ENCODE measurements around the gene SHQ1.
"Not testable (repeated sequence)": the region's sequence is repeated elsewhere in the genome, so short reads cannot be mapped to it uniquely, and the experiment has no call there.

SHQ1 gene

DNA sequence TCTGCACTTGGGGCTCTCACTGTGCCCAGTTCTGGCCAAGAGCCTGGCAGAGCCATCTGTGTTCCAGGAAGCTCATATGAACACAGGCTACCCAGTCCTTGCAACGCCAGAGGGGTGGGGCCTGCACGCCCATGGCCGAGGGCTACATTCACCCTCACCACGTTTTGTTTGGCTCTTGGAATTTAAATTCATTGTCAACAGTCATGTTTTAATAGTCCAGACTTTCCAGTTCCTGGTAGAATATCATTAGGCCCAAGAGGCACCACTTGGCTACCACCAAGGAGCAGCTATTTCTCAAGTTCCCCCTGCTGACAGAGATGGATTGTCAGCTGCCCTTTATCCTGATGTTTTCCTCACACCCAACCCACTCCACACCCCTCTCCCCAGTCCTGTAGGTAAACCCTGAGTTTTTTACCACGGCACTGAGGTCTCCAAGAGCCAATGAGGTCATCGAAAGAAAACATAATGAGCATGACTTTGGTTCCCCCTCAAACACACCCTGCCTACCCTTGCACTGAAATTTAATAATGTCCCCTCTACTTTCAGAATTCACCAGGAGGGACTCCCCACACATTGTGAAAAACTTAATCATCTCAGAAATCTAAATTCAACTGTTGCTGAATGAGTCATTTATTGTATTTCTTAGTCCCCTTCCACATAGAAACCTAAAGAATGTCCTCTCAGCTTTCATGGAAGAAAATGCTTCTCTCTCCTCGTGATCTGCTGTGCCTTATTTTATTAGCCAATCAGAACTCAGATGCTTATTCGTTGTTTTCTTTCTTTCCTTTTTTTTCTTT, 125.1 kb downstream of the SHQ1 start:
- H3K4me2 ChIP-seq (ENCODE audit: low read length): peak overlapping the region; percentile 54
- no peaks in the 10 kb centered on the region for H3K36me3 ChIP-seq (ENCODE audit: insufficient read depth, low read length)
- no peak overlapping the region for H3K4me3 ChIP-seq (ENCODE audit: low read length)
- H3K4me1 ChIP-seq (ENCODE audit: control insufficient read depth, insufficient read depth, low read length): peaks cover 10% of the 10 kb centered on the region
- no peak overlapping the region for H3K9ac ChIP-seq (ENCODE audit: low read depth, low read length)
- H3K27me3 ChIP-seq (ENCODE audit: control insufficient read depth, insufficient read depth, low read length): peaks cover 9% of the 10 kb centered on the region
- no peaks in the 10 kb centered on the region for H3K9me3 ChIP-seq (replicated peaks; ENCODE audit: low read length)

DNA sequence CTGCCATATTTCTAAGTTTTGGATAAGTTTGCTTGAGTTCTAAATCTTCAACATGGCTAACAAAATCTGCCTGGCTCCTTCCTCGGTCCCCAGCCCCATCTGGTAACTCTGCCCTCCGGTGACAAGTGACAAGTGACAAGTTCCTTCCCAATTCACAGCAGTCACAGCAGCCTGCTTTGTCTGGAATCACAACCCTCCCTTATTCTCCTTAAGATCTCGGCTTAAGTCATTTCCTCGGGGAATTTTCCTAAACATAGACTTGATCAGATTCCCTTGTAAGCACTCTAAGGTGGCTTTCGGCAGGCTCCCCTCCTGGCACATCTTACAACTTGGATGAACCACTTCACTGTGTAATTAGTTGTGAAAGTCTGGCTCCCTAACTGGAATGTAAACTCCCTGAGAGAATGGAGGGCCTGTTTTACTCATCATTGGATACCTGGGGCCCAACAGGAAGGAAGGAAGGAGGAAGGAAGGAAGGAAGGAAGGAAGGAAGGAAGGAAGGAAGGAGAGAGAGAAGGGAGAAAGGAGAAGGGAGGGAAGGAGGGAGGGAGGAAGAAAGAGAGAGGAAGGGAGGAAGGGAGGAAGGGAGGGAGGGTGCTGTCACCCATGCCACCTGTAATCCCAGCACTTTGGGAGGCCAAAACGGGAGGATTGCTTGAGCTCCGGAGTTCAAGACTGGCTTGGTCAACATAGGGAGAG, 126.4 kb downstream of the SHQ1 start:
- peaks cover 10% of the 10 kb centered on the region for H3K4me1 ChIP-seq (ENCODE audit: control insufficient read depth, insufficient read depth, low read length)
- H3K36me3 ChIP-seq (ENCODE audit: insufficient read depth, low read length): no peaks in the 10 kb centered on the region
- no peak overlapping the region for H3K4me2 ChIP-seq (ENCODE audit: low read length)
- peaks cover 4% of the 10 kb centered on the region for H3K27me3 ChIP-seq (ENCODE audit: control insufficient read depth, insufficient read depth, low read length)
- H3K4me3 ChIP-seq (ENCODE audit: low read length): no peak overlapping the region
- no peaks in the 10 kb centered on the region for H3K9me3 ChIP-seq (replicated peaks; ENCODE audit: low read length)
- H3K9ac ChIP-seq (ENCODE audit: low read depth, low read length): no peak overlapping the region

DNA sequence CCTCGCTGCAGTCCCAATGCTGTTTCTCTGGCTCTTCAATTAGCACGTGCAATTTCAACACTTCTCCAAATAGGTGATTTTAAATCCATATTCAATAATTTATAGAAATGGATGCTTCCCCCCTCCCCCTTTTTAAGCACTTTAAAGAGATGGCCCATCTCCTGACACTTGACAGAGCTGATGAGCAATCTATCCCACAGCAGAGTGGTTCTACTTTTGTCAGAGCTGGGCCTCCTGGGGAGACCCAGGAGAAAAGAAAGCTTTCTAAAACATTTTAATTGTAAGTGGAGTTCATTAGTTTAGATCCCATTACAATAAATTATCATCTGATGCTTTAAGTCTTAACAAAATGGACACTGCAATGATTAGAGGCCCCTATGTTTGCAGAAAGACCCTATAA, 127.7 kb downstream of the SHQ1 start:
- H3K9me3 ChIP-seq (replicated peaks; ENCODE audit: low read length): no peaks in the 10 kb centered on the region
- no peak overlapping the region for H3K9ac ChIP-seq (ENCODE audit: low read depth, low read length)
- H3K27me3 ChIP-seq (ENCODE audit: control insufficient read depth, insufficient read depth, low read length): peaks cover 4% of the 10 kb centered on the region
- no peak overlapping the region for H3K4me2 ChIP-seq (ENCODE audit: low read length)
- H3K4me1 ChIP-seq (ENCODE audit: control insufficient read depth, insufficient read depth, low read length): peaks cover 10% of the 10 kb centered on the region
- H3K36me3 ChIP-seq (ENCODE audit: insufficient read depth, low read length): no peaks in the 10 kb centered on the region
- H3K4me3 ChIP-seq (ENCODE audit: low read length): no peak overlapping the region

DNA sequence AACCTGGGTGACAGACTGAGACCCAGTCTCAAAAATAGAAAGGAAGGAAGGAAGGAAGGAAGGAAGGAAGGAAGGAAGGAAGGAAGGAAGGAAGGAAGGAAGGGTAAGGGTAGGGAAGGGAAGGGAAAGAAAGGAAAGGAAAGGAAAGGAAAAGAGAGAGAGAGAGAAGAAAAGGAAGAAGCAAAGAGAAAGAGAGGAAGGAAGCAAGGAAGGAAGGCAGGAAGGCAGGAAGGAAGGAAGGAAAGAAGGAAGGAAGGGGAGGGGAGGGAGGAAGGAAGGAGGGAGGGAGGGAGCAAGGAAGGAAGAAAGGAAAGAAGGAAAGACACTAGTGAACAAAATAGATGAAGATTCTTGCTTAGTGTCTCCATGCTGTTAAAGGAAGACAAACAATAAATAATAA, 129.1 kb downstream of the SHQ1 start:
- Histone ChIP-seq H3K4me1 (ENCODE audit: control insufficient read depth, insufficient read depth, low read length) (peaks cover 10% of the 10 kb centered on the region), H3K4me2 (ENCODE audit: low read length) (no peak overlapping the region), H3K9me3 (replicated peaks; ENCODE audit: low read length) (no peaks in the 10 kb centered on the region), H3K9ac (ENCODE audit: low read depth, low read length) (no peak overlapping the region), H3K4me3 (ENCODE audit: low read length) (no peak overlapping the region), H3K27me3 (ENCODE audit: control insufficient read depth, insufficient read depth, low read length) (peaks cover 4% of the 10 kb centered on the region), H3K36me3 (ENCODE audit: insufficient read depth, low read length) (no peaks in the 10 kb centered on the region)

DNA sequence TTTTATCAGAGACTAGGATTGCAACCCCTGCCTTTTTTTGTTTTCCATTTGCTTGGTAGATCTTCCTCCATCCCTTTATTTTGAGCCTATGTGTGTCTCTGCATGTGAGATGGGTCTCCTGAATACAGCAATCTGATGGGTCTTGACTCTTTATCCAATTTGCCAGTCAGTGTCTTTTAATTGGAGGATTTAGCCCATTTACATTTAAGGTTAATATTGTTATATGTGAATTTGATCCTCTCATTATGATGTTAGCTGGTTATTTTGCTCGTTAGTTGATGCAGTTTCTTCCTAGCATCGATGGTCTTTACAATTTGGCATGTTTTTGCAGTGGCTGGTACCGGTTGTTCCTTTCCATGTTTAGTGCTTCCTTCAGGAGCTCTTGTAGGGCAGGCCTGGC, 134.1 kb downstream of the SHQ1 start:
- H3K27me3 ChIP-seq (ENCODE audit: control insufficient read depth, insufficient read depth, low read length); H3K4me3 ChIP-seq (ENCODE audit: low read length); H3K9me3 ChIP-seq (replicated peaks; ENCODE audit: low read length); H3K4me2 ChIP-seq (ENCODE audit: low read length); H3K9ac ChIP-seq (ENCODE audit: low read depth, low read length); H3K36me3 ChIP-seq (ENCODE audit: insufficient read depth, low read length); H3K4me1 ChIP-seq (ENCODE audit: control insufficient read depth, insufficient read depth, low read length): not testable (repeated sequence)

DNA sequence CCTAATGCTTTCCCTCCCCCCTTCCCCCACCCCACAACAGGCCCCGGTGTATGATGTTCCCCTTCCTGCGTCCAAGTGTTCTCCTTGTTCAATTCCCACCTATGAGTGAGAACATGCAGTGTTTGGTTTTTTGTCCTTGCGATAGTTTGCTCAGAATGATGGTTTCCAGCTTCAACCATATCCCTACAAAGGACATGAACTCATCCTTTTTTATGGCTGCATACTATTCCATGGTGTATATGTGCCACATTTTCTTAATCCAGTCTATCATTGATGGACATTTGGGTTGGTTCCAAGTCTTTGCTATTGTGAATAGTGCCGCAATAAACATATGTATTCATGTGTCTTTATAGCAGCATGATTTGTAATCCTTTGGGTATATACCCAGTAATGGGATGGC, 137.8 kb downstream of the SHQ1 start:
- not testable (repeated sequence) for H3K27me3 ChIP-seq (ENCODE audit: control insufficient read depth, insufficient read depth, low read length); H3K9ac ChIP-seq (ENCODE audit: low read depth, low read length); H3K4me2 ChIP-seq (ENCODE audit: low read length); H3K9me3 ChIP-seq (replicated peaks; ENCODE audit: low read length); H3K4me1 ChIP-seq (ENCODE audit: control insufficient read depth, insufficient read depth, low read length); H3K36me3 ChIP-seq (ENCODE audit: insufficient read depth, low read length); H3K4me3 ChIP-seq (ENCODE audit: low read length)

DNA sequence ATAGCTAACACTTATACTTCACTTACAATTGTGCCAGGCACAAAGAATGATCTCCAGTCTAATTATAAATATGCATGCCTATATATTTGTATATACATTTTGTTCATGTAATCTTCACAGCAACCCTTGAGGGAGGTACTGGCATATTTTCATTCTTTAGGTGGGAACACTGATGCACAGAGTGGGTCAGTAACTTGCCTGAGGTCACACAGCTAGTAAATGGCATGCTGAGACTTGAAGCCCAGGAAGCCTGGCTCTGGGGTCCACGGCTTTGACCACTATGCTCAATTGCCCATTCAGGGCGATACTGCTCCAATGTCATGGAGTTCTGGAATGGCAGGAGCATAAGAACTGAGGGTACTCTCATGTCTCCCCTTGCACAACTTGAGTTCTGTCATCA, 139.8 kb downstream of the SHQ1 start:
- Histone ChIP-seq H3K4me3 (ENCODE audit: low read length) (no peak overlapping the region), H3K4me2 (ENCODE audit: low read length) (no peak overlapping the region), H3K9me3 (replicated peaks; ENCODE audit: low read length) (no peaks in the 10 kb centered on the region), H3K36me3 (ENCODE audit: insufficient read depth, low read length) (no peaks in the 10 kb centered on the region), H3K9ac (ENCODE audit: low read depth, low read length) (no peak overlapping the region), H3K4me1 (ENCODE audit: control insufficient read depth, insufficient read depth, low read length) (no peaks in the 10 kb centered on the region), H3K27me3 (ENCODE audit: control insufficient read depth, insufficient read depth, low read length) (peaks cover 4% of the 10 kb centered on the region)

DNA sequence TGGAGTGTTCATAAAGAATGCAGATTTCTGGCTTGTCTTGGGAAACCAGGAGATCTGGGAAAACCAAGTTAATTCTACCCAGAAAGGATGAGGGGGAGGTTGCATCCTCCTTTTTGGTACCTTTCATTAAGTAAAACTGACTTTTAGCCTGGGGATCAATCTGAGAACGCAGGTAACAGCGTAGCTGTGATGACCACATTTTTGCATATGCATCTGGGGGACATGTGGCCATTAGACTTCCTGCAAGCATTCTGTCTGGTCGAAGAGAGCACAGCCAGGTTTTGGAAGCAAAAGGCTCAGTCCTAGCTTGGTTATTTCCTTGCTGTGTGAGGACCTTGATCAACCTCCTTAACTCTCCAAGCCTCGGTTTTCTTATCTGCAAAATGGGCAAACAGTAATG, 145.2 kb downstream of the SHQ1 start:
- H3K9ac ChIP-seq (ENCODE audit: low read depth, low read length): no peak overlapping the region
- no peak overlapping the region for H3K4me2 ChIP-seq (ENCODE audit: low read length)
- peaks cover 16% of the 10 kb centered on the region for H3K27me3 ChIP-seq (ENCODE audit: control insufficient read depth, insufficient read depth, low read length)
- no peaks in the 10 kb centered on the region for H3K36me3 ChIP-seq (ENCODE audit: insufficient read depth, low read length)
- H3K4me1 ChIP-seq (ENCODE audit: control insufficient read depth, insufficient read depth, low read length): no peaks in the 10 kb centered on the region
- no peak overlapping the region for H3K4me3 ChIP-seq (ENCODE audit: low read length)
- H3K9me3 ChIP-seq (replicated peaks; ENCODE audit: low read length): no peaks in the 10 kb centered on the region

DNA sequence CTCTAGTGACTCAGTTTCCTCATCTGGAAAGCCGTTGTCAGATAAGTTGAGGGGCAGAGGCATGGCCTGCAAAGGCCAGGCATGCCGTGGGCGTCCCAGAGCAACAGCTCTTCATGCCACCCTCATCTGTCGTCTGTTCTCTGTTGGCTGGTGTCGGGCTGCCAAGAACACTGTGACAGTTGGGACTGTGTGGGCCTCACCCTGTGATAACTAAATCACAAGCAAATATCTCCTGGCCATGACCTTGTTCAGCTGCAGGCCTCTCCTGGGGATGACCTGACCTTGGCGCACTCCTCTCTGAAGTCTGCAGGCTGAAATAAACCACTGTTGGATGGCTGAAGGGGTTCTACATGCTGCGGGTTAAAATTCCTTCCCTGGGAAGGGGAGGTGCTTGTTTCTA, 145.9 kb downstream of the SHQ1 start:
- H3K4me2 ChIP-seq (ENCODE audit: low read length): no peak overlapping the region
- no peaks in the 10 kb centered on the region for H3K36me3 ChIP-seq (ENCODE audit: insufficient read depth, low read length)
- peaks cover 22% of the 10 kb centered on the region for H3K27me3 ChIP-seq (ENCODE audit: control insufficient read depth, insufficient read depth, low read length)
- H3K4me1 ChIP-seq (ENCODE audit: control insufficient read depth, insufficient read depth, low read length): no peaks in the 10 kb centered on the region
- H3K4me3 ChIP-seq (ENCODE audit: low read length): no peak overlapping the region
- no peaks in the 10 kb centered on the region for H3K9me3 ChIP-seq (replicated peaks; ENCODE audit: low read length)
- H3K9ac ChIP-seq (ENCODE audit: low read depth, low read length): no peak overlapping the region

DNA sequence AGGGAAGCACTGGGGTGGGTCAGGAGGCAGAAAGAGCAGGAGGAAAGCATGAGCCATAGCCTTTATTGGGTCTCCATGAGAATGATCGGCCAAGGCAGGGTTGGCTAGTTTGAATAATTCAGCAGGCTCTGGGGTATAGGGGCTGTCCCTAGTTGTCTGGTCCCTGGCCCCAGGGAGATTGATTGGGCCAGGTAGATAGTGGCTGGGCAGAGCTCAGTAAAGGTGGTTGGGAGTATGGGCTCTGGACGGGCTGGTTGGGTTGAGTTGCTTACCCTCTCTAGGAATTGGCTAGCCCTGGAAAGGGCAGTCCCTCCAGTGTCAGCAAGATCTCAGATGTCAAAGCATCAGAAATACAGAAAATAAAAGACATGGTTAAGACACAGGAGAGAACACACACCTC, 148.1 kb downstream of the SHQ1 start:
- Histone ChIP-seq H3K9me3 (replicated peaks; ENCODE audit: low read length) (no peaks in the 10 kb centered on the region), H3K4me1 (ENCODE audit: control insufficient read depth, insufficient read depth, low read length) (no peaks in the 10 kb centered on the region), H3K36me3 (ENCODE audit: insufficient read depth, low read length) (no peaks in the 10 kb centered on the region), H3K4me3 (ENCODE audit: low read length) (no peak overlapping the region), H3K4me2 (ENCODE audit: low read length) (no peak overlapping the region), H3K27me3 (ENCODE audit: control insufficient read depth, insufficient read depth, low read length) (peaks cover 26% of the 10 kb centered on the region), H3K9ac (ENCODE audit: low read depth, low read length) (no peak overlapping the region)

DNA sequence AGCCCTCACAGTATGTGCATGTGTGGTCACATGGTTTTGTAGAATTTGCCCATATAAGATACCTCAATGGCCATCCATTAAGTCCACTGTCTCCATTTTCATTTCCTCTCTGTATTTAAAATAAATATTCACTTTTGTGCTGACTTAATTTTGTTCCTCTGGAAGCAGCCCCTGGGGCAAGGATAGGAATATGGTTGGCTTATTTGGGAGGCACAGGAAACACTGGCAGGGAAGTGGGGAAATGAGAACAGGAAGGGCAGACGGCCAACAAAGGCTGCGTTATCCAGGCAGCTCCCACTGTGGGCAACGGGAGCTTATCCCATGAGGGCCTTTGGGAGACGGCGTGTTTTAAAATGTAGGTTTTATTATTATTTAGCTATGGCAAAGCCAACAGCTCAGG, 148.6 kb downstream of the SHQ1 start:
- Histone ChIP-seq H3K4me2 (ENCODE audit: low read length) (no peak overlapping the region), H3K4me1 (ENCODE audit: control insufficient read depth, insufficient read depth, low read length) (no peaks in the 10 kb centered on the region), H3K27me3 (ENCODE audit: control insufficient read depth, insufficient read depth, low read length) (peaks cover 26% of the 10 kb centered on the region)

More for the DNA sequence above, 148.6 kb downstream of the SHQ1 start:
- H3K4me3 ChIP-seq (ENCODE audit: low read length): no peak overlapping the region
- no peak overlapping the region for H3K9ac ChIP-seq (ENCODE audit: low read depth, low read length)
- no peaks in the 10 kb centered on the region for H3K9me3 ChIP-seq (replicated peaks; ENCODE audit: low read length)
- H3K36me3 ChIP-seq (ENCODE audit: insufficient read depth, low read length): no peaks in the 10 kb centered on the region

Data from skeletal muscle satellite cell (primary cell).